Mucosa of stomach (tissue), 1 donor: ENCODE data around the gene ALDH3B2.

Source experiments
- H3K27me3 ChIP-seq: one replicate; pipeline ENCODE4 v1.7.0; 2013; ENCODE audit warnings: mild to moderate bottlenecking, low read length; ENCODE audit not compliant: control insufficient read depth, insufficient read depth
- H3K36me3 ChIP-seq: one replicate; pipeline ENCODE4 v1.7.0; 2013; ENCODE audit warnings: low read length; ENCODE audit not compliant: control insufficient read depth, insufficient read depth
- H3K4me1 ChIP-seq: one replicate; pipeline ENCODE4 v1.7.0; 2013; ENCODE audit warnings: mild to moderate bottlenecking, low read length; ENCODE audit not compliant: control insufficient read depth, insufficient read depth
- H3K4me3 ChIP-seq: one replicate; pipeline ENCODE4 v1.7.0; 2013; ENCODE audit warnings: low read length
- H3K9ac ChIP-seq: one replicate; pipeline ENCODE4 v1.7.0; 2013; ENCODE audit warnings: mild to moderate bottlenecking, low read length, moderate library complexity
- H3K9me3 ChIP-seq: one replicate; pipeline ENCODE4 v1.7.0; 2013; ENCODE audit warnings: mild to moderate bottlenecking, low read length, moderate library complexity; ENCODE audit not compliant: control insufficient read depth
- donor health status: Pancreatic carcinoma.

ALDH3B2 gene

DNA sequence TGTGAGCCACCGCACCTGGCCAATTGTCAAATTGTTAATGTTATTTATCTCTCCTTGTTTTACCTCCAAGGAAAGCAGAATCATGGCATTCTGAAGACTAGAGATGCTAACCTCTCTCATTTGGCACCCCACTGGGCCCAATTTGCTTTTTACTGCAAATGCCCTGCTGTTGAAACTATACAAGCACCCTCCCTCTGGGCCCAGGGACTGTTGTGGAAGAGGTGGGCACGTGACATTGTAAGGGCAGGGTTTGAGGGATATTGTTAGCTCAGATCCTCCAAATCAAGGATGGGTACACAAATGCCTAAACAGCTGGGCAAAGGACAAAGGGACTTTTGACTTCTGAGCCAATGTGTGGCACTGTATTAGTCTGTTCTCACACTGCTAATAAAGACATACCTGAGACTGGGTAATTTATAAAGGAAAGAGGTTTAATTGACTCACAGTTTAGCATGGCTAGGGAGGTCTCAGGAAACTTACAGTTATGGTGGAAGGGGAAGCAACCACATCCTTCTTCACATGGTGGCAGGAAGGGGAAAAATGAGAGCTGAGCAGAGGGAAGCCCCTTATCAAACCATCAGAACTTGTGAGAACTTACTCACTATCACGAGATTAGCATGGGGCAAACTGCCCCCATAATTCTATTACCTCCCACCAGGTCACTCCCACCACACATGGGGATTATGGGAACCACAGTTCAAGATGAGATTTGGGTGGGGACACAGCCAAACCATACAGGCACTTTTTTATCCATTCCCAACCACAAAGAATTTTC lies 6.5 kb upstream of the ALDH3B2 start:
- Histone ChIP-seq H3K4me3 (no peak overlapping the region), H3K27me3 (no peaks in the 10 kb centered on the region), H3K9ac (no peak overlapping the region), H3K9me3 (no peaks in the 10 kb centered on the region), H3K4me1 (peaks cover 12% of the 10 kb centered on the region), H3K36me3 (no peaks in the 10 kb centered on the region)

- Histone ChIP-seq H3K36me3 (no peaks in the 10 kb centered on the region), H3K4me1 (peaks cover 21% of the 10 kb centered on the region), H3K4me3 (no peak overlapping the region), H3K9me3 (no peaks in the 10 kb centered on the region), H3K27me3 (no peaks in the 10 kb centered on the region), H3K9ac (peak overlapping the region; percentile 6)
Measured at GRCh38 chr11:67675058-67675747, 780 bp upstream of the ALDH3B2 start.

DNA sequence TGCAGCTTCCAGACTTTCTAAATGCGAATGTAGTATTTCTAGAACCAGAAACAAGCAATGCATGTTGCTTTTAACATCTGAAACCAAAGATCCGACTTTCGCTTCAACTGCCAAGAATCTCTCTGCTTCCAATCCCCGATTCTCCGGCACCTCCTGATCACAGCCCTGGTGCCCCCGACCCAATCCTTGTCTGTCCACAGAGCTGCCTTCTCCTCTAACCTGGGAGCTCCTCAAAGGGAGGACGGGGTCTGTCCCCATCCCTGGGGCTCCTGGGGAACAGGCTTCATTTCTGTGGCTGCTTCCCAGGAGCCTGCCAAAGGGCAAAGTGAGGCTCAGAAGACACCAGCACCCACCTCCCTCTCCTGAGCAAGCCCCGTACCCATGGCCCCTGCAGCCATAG lies 521 bp downstream of the ALDH3B2 start:
- no peaks in the 10 kb centered on the region for H3K36me3 ChIP-seq
- H3K9ac ChIP-seq = no peak overlapping the region
- H3K9me3 ChIP-seq = no peaks in the 10 kb centered on the region
- H3K4me3 ChIP-seq = no peak overlapping the region
- peaks cover 2% of the 10 kb centered on the region for H3K27me3 ChIP-seq
- H3K4me1 ChIP-seq = peaks cover 21% of the 10 kb centered on the region

DNA sequence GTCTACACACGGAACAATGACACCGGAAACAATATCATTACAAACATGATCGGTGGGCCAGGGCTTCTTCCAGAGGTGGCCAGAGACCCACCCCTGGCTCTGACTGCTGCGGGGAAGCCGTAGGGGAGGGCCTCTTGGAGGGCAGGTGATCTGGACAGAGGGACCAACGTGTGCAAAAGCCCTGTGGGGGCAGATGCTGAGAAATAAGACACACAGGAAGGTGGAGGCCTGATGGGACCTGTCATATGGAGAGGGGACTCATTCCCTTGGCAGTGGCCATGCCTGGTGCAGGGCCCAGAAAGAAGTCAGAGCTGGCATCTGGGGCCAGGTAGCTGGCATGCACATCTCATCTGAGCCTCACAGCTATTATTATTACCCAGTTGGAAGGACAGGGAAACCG lies 1.1 kb downstream of the ALDH3B2 start:
- peaks cover 4% of the 10 kb centered on the region for H3K27me3 ChIP-seq
- no peak overlapping the region for H3K9ac ChIP-seq
- no peaks in the 10 kb centered on the region for H3K36me3 ChIP-seq
- peaks cover 21% of the 10 kb centered on the region for H3K4me1 ChIP-seq
- H3K4me3 ChIP-seq = no peak overlapping the region
- H3K9me3 ChIP-seq = no peaks in the 10 kb centered on the region

GRCh38 chr11:67671211-67671520 lies 3.3 kb downstream of the ALDH3B2 start:
- H3K36me3 ChIP-seq = no peaks in the 10 kb centered on the region

DNA sequence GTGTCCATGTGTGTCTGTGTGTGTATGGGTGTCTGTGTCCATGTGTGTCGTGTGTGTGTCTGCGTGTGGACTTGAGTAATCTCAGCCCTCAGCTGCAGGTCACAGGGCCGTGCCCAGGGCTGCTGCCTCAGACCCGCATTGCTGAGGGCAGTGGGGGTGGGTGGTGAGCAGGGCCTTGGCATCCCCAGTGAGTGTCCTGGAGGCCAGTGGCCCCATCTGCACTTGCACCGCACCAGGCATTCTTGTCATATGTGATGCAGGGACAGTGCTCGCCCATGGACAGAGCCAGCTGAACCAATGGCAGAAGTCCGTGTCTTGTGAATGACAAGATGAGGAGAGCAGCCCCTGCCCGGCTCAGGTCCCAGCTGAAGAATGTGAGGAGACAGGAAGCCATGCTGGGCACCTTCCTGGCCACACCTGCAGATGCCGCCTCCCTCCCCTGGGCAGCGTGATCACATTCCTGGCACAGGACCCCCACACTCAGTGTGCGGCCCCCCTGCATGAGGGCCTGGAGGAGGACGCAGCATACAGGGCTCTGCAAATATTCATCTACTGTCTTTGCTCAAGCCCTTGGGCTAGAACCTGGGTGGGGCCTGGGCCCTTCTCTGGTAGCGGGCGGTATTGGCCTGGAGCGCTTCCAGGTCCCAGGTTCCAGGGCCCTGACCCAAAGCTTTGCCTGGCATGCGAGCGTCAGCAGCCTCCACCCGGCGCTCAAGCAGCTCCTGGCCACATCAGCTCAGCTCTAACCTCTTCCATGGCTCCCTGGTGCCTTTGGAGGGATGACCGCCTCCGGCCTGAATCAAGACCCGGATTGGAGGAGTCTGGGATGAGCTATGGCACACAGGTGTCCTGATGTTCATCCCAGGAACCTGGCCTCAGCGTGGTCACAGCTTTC lies 3.9 kb downstream of the ALDH3B2 start:
- peaks cover 4% of the 10 kb centered on the region for H3K27me3 ChIP-seq
- peaks cover 24% of the 10 kb centered on the region for H3K4me1 ChIP-seq
- no peaks in the 10 kb centered on the region for H3K9me3 ChIP-seq

More at GRCh38 chr11:67671211-67671520, 3.3 kb downstream of the ALDH3B2 start:
- Histone ChIP-seq H3K4me3 (no peak overlapping the region), H3K27me3 (peaks cover 4% of the 10 kb centered on the region), H3K9me3 (no peaks in the 10 kb centered on the region), H3K9ac (no peak overlapping the region), H3K4me1 (peaks cover 21% of the 10 kb centered on the region)

DNA sequence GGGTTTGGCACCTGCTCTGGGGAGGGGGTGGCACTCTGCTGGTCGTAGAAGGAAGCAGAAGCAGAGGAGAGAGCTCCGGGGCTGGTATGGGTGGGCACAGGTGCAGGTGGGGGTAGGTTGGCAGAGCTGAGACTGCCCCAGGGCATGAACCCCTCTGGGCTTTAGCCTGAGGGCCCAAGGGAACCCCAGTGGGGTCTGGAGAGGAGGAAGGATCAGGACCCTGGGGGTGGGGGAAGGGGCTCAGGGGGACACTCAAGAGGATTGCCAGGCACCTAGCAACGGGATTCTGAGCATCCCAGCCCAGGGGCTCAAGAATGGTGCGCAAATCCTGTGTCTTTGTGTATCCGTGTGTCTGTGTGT lies 6.3 kb downstream of the ALDH3B2 start:
- peaks cover 6% of the 10 kb centered on the region for H3K4me1 ChIP-seq
- no peak overlapping the region for H3K4me3 ChIP-seq

More for the DNA sequence above, 3.9 kb downstream of the ALDH3B2 start:
- Histone ChIP-seq H3K36me3 (no peaks in the 10 kb centered on the region), H3K4me3 (no peak overlapping the region), H3K9ac (no peak overlapping the region)

GRCh38 chr11:67667490-67668191 lies 6.8 kb downstream of the ALDH3B2 start:
- Histone ChIP-seq H3K4me1 (peaks cover 6% of the 10 kb centered on the region), H3K36me3 (no peaks in the 10 kb centered on the region), H3K9me3 (no peaks in the 10 kb centered on the region), H3K9ac (no peak overlapping the region), H3K4me3 (no peak overlapping the region), H3K27me3 (peaks cover 4% of the 10 kb centered on the region)

More for the DNA sequence above, 6.3 kb downstream of the ALDH3B2 start:
- H3K9ac ChIP-seq = no peak overlapping the region
- H3K36me3 ChIP-seq = no peaks in the 10 kb centered on the region
- peaks cover 4% of the 10 kb centered on the region for H3K27me3 ChIP-seq
- H3K9me3 ChIP-seq = no peaks in the 10 kb centered on the region

- no peak overlapping the region for H3K4me3 ChIP-seq
- H3K9ac ChIP-seq = no peak overlapping the region
- peaks cover 6% of the 10 kb centered on the region for H3K4me1 ChIP-seq
- no peaks in the 10 kb centered on the region for H3K9me3 ChIP-seq
- H3K27me3 ChIP-seq = peaks cover 4% of the 10 kb centered on the region
- no peaks in the 10 kb centered on the region for H3K36me3 ChIP-seq
Measured at GRCh38 chr11:67666676-67667489, 7.5 kb downstream of the ALDH3B2 start.

- H3K4me1 ChIP-seq = peaks cover 6% of the 10 kb centered on the region
- no peaks in the 10 kb centered on the region for H3K36me3 ChIP-seq
- no peak overlapping the region for H3K4me3 ChIP-seq
- peaks cover 4% of the 10 kb centered on the region for H3K27me3 ChIP-seq
- H3K9ac ChIP-seq = no peak overlapping the region
- H3K9me3 ChIP-seq = no peaks in the 10 kb centered on the region
Measured at GRCh38 chr11:67666303-67666645, 8.1 kb downstream of the ALDH3B2 start.
